Keratinocyte (primary cell): ENCODE results near the gene ALG3. TPM values are rescaled to one million over a fixed set of nuclear protein-coding genes. Genes with fewer than 3 reads are reported as not detected.

ENCODE experiments used
- DNase-seq: peaks from one replicate; pipeline ENCODE4 v3.0.0-alpha.2; 2011; ENCODE audit warnings: low read depth, missing footprints, low spot score
- FAIRE-seq: peaks from 2 replicates; lab custom pipeline; 2011; peaks lifted over from hg19 to GRCh38; lab: Jason Lieb, UNC
- H2AFZ ChIP-seq: 2 replicates; pipeline ENCODE4 v1.6.0; 2012; ENCODE audit warnings: low read length, control low read depth, inconsistent platforms; ENCODE audit not compliant: control insufficient read depth
- H3K27ac ChIP-seq: 2 replicates; pipeline ENCODE4 v1.5.1; 2011; ENCODE audit warnings: low read length; ENCODE audit not compliant: control insufficient read depth, insufficient read depth
- H3K27me3 ChIP-seq: 3 replicates; pipeline ENCODE4 v1.6.0; 2011; ENCODE audit warnings: low read length; ENCODE audit not compliant: control insufficient read depth, insufficient read depth; ENCODE audit errors: extremely low read depth
- H3K36me3 ChIP-seq, 2 experiments: 2 replicates in 1 of 2; 3 replicates in 1 of 2; pipeline ENCODE4 v1.5.1; 2011; ENCODE audit warnings: low read length in 2 of 2, mild to moderate bottlenecking in 1 of 2; ENCODE audit not compliant: control insufficient read depth in 2 of 2, insufficient read depth in 2 of 2; ENCODE audit errors: extremely low read depth in 1 of 2
- H3K4me1 ChIP-seq: 3 replicates; pipeline ENCODE4 v1.5.1; 2011; ENCODE audit warnings: low read length; ENCODE audit not compliant: control insufficient read depth, insufficient read depth; ENCODE audit errors: extremely low read depth
- H3K4me2 ChIP-seq: 3 replicates; pipeline ENCODE4 v1.6.0; 2011; ENCODE audit warnings: low read depth, low read length; ENCODE audit not compliant: control insufficient read depth, insufficient read depth; ENCODE audit errors: extremely low read depth
- H3K4me3 ChIP-seq, 3 experiments: fragments of 200-600 bp in 1 of 3; sonication (generic) in 1 of 3; 2 replicates in 2 of 3; 3 replicates in 1 of 3; pipeline ENCODE4 v1.5.1; 2011 to 2016; ENCODE audit warnings: low read length in 3 of 3, mild to moderate bottlenecking in 3 of 3, control low read depth in 2 of 3, inconsistent platforms in 1 of 3, low read depth in 1 of 3, mixed read lengths in 1 of 3, mixed run types in 1 of 3, moderate library complexity in 1 of 3; ENCODE audit not compliant: control insufficient read depth in 2 of 3, insufficient read depth in 2 of 3; ENCODE audit errors: extremely low read depth in 1 of 3
- H3K79me2 ChIP-seq: 2 replicates; pipeline ENCODE4 v1.6.0; 2012; ENCODE audit warnings: low read length; ENCODE audit not compliant: control insufficient read depth, insufficient read depth
- H3K9ac ChIP-seq: 3 replicates; pipeline ENCODE4 v1.6.0; 2011; ENCODE audit warnings: low read length; ENCODE audit not compliant: control insufficient read depth, insufficient read depth; ENCODE audit errors: extremely low read depth
- H3K9me1 ChIP-seq: 3 replicates; pipeline ENCODE4 v1.6.0; 2011; ENCODE audit warnings: low read length; ENCODE audit not compliant: control insufficient read depth, insufficient read depth; ENCODE audit errors: extremely low read depth
- H3K9me3 ChIP-seq: 2 replicates; pipeline ENCODE4 v1.5.1; 2012; ENCODE audit warnings: low read depth, low read length; ENCODE audit not compliant: control insufficient read depth
- H4K20me1 ChIP-seq: 3 replicates; pipeline ENCODE4 v1.6.0; 2011; ENCODE audit warnings: low read length; ENCODE audit not compliant: control insufficient read depth, insufficient read depth; ENCODE audit errors: extremely low read depth
- CTCF ChIP-seq, 3 experiments: IDR thresholded peaks in 1 of 3; conservative IDR thresholded peaks in 1 of 3; optimal IDR thresholded peaks in 1 of 3; 2 replicates in 2 of 3; 3 replicates in 1 of 3; pipeline versions ENCODE3 to v1.5.1; 2011; ENCODE audit warnings: low read length in 3 of 3, mild to moderate bottlenecking in 3 of 3, moderate library complexity in 2 of 3, control low read depth in 1 of 3, inconsistent platforms in 1 of 3; ENCODE audit not compliant: insufficient read depth in 2 of 3; ENCODE audit errors: extremely low read depth in 1 of 3
- EZH2 ChIP-seq: IDR thresholded peaks from one replicate; pipeline ENCODE4 v1.6.1; 2012; ENCODE audit warnings: inconsistent platforms, mild to moderate bottlenecking, low read length, moderate library complexity
- dilution Hi-C: fragments of 300-500 bp; cut with MboI; formaldehyde crosslinking; loops from one replicate; pipeline ENCODE4 v1.7.0; 2020; ENCODE audit warnings: low sequenced_read_pairs; ENCODE audit not compliant: extremely low pct_ligation_motif_present
- polyA plus RNA-seq, 5 experiments: library from polyadenylated mRNA; depleted of rRNA in 3 of 5; stranded (reverse) in 3 of 5; stranded (forward) in 1 of 5; unstranded in 1 of 5; fragments of >200 nt; gene quantifications; 1 replicate in 1 of 5; 2 replicates in 3 of 5; 3 replicates in 1 of 5; pipeline versions ENCODE4 v1.2.1 to v1.2.3, GENCODE V29; 2011 to 2012; ENCODE audit warnings: missing spikeins in 2 of 5, low read depth in 1 of 5, low replicate concordance in 1 of 5

ALG3 gene
- polyA plus RNA-seq, 1 donor (not counting 4 experiments of a cell fraction or from before 2014, with no cell fraction given) = 48.2 TPM

- Histone ChIP-seq H3K9ac (no peak overlapping the region), H4K20me1 (no peaks in the 10 kb centered on the region), H3K4me2 (no peak overlapping the region), H2AFZ (no peak overlapping the region), H3K79me2 (no peaks in the 10 kb centered on the region), H3K4me1 (peaks cover 7% of the 10 kb centered on the region), H3K36me3 (no peaks in the 10 kb centered on the region), H3K4me3 (no peak overlapping the region), H3K27me3 (peaks cover 16% of the 10 kb centered on the region), H3K9me3 (no peaks in the 10 kb centered on the region), H3K27ac (no peak overlapping the region), H3K9me1 (no peaks in the 10 kb centered on the region)
- dilution Hi-C loops = no loop called here
- DNase-seq (no peak), FAIRE-seq (no peak)
- TF ChIP-seq CTCF (optimal IDR thresholded peaks at IDR 0.05 in 1 of 3, IDR thresholded peaks at IDR 0.05 in 1 of 3, conservative IDR thresholded peaks at IDR 0.05 in 1 of 3; ENCODE audit: extremely low read depth in 1 of 3, insufficient read depth in 2 of 3, low read length in 3 of 3) (no peak), EZH2 (no peak)
Measured at GRCh38 chr3:184236636-184237035, 12.1 kb downstream of the ALG3 start.

- TF ChIP-seq CTCF (optimal IDR thresholded peaks at IDR 0.05 in 1 of 3, IDR thresholded peaks at IDR 0.05 in 1 of 3, conservative IDR thresholded peaks at IDR 0.05 in 1 of 3; ENCODE audit: extremely low read depth in 1 of 3, insufficient read depth in 2 of 3, low read length in 3 of 3) = no peak
- TF ChIP-seq EZH2 = no peak
- Histone ChIP-seq H3K9ac (no peak overlapping the region), H3K36me3 (no peaks in the 10 kb centered on the region), H3K27ac (no peak overlapping the region), H3K9me3 (no peaks in the 10 kb centered on the region), H3K4me2 (no peak overlapping the region), H3K9me1 (no peaks in the 10 kb centered on the region), H4K20me1 (no peaks in the 10 kb centered on the region), H2AFZ (no peak overlapping the region), H3K27me3 (peaks cover 22% of the 10 kb centered on the region), H3K79me2 (no peaks in the 10 kb centered on the region), H3K4me1 (peaks cover 7% of the 10 kb centered on the region), H3K4me3 (no peak overlapping the region)
- DNase-seq (no peak), FAIRE-seq (no peak)
- dilution Hi-C loops = no loop called here
Measured at GRCh38 chr3:184236033-184236410, 12.7 kb downstream of the ALG3 start.
